GM21447 (cell line): ENCODE results near the gene KCNS3.
"Not testable (repeated sequence)": the region's sequence is repeated elsewhere in the genome, so short reads cannot be mapped to it uniquely, and the experiment has no call there.

ENCODE experiments used
- ATAC-seq: cut with Tn5 transposase; IDR thresholded peaks from one replicate; pipeline ENCODE4 v1.9.1; 2021; ENCODE audit not compliant: unreplicated experiment

The KCNS3 gene

DNA sequence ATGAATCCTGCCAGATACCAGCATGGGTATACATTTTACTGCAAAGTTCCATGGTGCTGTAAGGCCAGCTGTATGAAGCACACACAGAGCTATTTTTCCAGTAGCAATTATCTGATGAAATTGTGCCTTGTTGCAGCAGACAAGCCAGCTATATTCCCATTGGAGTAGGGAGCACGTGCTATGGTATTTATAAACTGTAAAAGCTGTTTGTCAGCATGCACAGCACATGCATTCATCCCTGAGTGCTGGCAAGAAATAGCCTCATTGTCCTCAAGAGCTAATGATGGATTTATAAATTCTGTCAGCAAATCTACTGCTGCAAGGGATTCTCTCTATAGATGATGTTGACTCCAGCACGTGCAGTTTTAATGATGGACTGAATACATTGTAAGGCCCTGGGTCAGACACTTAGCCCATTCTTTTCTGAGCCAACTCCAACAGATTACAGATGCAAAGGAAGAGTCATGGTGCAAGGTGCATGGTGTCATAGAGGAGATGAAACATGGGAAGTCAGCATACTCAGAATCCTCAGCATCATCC lies 61.7 kb downstream of the KCNS3 start:
- ATAC-seq = no peak

DNA sequence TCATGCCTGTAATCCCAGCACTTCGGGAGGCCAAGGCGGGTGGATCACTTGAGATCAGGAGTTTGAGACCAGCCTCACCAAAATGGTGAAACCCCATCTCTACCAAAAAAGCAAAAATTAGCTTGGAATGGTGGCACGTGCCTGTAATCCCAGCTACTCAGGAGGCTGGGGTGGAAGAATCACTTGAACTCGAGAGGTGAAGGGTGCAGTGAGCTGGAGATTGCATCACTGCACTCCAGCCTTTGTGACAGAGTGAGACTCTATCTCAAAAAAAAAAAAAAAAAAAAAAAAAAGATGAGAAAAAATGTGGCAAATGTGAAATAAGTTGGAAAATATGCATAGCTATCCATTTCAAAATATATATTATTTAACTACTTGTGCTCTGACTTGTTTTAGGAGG lies 65.0 kb downstream of the KCNS3 start:
- no peak for ATAC-seq

DNA sequence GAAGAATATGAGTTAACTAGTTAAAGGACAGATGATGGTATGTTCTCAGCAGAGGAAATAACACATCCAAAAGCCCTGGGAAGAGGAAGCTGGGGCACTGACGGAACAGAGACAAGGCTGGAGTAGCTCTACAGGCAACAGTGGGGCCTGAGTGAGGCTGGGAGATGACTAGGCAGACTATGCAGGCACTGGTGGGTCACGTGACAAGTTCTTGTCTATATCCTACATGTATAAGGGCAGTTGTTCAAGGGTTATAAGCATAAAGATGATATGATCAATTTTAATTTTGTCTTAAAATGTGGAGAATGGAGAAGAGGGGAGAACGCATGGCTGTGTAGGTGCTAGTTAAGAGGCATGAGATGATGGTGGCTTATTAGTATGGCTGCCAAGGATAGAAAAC lies 68.6 kb downstream of the KCNS3 start:
- no peak for ATAC-seq

DNA sequence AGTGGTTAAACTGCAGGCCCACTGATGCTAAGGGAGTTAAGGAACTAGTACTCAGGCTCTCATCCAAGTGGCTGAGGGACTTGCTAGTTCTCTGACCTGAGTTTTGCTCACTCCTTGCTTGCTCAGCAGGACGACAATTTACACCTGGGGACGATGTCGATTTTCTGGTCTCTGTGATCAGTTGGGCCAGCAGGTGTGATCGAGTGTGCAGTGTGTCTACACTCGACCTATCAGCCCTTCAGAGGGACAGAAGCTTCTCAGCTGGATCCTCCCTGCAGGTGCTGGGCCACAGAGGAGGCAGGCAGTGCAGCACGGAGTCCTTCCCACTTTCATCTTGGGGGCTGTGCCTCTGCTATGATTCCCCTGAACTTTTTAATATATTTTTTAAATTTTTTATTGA lies 71.5 kb downstream of the KCNS3 start:
- ATAC-seq = no peak

DNA sequence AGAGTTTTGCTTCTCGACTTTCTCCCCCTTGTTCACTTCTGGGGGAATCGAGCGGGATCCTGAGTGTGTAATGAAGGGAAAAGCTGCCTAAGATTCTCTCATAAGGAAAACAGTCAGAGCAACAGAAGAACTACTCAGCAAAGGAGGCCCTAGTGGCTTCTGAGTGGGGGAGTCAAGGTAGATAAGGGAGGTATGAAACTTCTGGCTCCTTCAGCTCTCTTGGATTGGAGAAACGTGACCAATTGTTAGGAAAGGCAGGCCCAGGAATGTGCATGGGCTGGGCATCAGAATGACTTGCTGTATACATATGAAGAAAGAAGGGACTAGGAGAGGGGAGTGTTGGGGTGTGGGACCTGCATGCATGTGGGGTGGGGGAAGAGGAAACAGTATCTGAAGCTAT lies 73.1 kb downstream of the KCNS3 start:
- ATAC-seq = no peak

DNA sequence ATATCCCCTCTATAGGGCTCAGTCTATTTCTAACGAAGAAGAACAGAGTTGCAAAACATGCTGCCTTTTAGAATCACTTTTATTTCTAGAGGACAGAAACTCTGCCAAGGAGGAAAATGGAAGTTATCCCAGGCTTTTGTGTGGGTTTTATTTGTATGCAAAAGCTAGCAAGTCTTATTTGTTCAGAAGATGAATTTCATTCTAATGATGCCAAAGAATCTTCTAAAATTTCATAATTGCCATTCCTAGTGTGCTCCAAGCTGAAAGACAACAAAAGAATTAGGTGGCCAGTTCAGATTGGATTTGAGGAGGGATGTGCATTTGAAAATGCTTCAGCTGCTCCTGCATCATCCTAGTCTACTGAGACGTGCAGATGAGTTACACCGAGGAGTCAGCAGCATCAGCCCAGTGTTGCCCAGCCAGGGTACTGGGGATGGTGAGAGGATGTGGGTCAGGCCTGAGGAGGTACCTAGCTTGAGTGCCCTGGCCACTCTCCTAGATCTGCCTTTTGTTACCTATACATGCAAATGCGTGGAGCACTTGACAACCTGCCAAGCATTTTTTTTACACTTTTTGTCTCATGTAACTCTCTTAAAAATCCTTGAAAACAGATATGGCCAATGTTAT lies 80.1 kb downstream of the KCNS3 start:
- ATAC-seq = no peak

DNA sequence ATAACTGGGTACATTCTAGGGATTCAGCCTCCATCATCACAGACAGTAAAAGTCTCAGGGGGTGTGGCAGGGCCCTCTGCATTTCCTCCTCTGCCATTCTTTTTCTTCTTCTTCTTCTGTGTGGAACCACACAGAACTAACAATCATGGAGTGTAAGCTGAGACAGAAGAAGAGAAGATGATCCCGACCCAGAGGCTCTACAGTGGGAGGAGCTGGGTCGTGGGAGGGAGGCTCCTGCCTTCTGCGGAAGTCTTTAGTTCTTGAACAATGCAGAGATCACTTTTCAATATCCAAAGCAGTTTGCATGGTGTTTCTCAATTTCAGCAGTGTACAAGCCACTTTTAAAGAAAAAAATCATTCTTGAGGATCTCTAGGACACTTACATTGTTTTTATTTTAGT lies 80.9 kb downstream of the KCNS3 start:
- ATAC-seq = no peak

DNA sequence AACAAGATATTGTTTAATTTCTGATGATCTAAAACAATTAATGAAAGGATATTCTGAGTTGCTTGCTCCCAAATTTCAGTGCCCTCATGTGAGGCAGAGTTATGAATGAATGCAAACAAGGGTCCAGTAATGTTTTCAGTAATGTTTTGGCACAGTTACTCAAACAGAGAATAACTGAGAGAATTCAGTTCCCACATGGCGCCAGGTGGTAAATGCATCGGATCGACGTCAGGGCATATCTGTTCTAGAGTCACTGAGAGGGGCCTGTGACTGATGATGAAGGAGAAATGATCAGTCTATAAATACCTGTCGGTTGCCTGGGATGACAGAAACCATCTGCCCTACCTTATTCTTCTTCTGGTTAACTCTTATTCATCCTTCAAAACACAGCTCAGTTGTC lies 81.4 kb downstream of the KCNS3 start:
- no peak for ATAC-seq

DNA sequence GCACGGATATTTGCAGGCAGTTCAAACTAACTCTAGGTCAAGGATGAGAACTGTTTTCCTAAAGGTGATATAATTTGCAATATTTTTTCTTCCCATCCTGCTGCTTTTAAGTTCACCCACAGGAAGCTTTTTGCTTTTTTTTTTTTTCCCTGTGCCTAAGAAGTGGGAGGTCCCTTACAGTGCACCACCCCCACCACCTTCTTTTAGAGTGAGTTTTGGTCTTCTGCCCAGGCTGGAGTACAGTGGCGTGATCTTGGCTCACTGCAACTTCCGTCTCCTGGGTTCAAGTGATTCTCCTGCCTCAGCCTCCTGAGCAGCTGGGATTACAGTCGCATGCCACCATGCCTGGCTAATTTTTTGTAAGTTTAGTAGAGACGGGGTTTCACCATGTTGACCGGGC lies 82.5 kb downstream of the KCNS3 start:
- ATAC-seq = no peak

DNA sequence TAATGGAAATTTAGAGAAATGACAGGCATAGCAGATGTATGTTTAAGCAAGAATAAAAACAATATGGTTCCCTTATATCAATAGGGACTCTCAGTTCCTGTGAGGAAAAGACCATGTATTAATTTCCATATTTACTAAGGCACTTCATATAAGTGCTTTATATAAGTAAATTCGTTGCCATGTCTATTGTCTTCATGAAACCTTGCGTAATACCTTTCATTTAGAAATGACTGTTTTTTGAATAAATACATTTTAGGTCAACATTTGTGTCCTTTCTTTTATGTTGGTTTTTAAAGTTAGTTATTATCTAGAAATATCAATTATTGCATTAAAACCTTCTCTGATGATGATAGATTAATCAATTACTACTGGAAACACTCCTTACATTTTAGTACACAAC lies 83.3 kb downstream of the KCNS3 start:
- ATAC-seq = no peak

DNA sequence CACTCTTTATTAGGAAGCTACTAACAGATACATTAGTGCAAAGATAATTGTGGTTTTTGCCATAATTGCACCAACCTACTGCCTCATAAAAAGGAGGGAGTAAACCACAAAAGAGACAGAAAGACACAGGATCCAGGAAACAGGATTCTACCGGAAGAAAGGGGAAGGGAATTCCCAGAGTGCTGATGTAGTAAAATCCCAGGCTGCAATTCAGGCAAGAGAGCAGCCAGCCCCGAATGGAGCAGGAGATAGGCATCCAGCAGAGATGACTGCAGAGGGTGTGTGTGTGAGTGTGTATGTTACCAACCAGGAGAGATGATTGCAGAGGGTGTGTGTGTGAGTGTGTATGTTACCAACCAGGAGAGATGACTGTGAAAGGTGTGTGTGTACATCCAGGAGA lies 84.4 kb downstream of the KCNS3 start:
- no peak for ATAC-seq

DNA sequence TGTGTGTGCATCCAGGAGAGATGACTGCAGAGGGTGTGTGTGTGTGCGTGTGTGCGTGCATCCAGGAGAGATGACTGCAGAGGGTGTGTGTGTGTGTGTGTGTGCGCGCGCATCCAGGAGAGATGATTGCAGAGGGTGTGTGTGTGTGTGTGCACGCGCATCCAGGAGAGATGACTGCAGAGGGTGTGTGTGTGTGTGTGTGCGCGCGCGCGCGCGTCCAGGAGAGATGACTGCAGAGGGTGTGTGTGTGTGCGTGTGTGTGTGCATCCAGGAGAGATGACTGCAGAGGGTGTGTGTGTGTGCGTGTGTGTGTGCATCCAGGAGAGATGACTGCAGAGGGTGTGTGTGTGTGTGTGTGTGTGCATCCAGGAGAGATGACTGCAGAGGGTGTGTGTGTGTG lies 85.1 kb downstream of the KCNS3 start:
- ATAC-seq = not testable (repeated sequence)

DNA sequence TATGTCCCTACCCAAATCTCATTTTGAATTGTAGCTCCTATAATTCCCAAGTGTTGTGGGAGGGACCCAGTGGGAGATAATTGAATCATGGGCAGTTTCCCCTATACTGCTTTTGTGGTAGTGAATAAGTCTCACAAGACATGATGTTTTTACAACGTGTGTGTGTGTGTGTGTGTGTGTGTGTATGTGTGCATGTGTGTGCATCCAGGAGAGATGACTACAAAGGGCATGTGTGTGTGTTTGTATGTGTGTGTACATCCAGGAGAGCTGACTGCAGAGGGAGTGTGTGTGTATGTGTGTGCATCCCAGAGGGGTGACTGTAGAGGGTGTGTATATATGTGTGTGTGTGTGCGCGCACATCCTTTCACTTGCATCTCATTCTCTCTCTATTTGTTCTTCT lies 86.7 kb downstream of the KCNS3 start:
- ATAC-seq = no peak

DNA sequence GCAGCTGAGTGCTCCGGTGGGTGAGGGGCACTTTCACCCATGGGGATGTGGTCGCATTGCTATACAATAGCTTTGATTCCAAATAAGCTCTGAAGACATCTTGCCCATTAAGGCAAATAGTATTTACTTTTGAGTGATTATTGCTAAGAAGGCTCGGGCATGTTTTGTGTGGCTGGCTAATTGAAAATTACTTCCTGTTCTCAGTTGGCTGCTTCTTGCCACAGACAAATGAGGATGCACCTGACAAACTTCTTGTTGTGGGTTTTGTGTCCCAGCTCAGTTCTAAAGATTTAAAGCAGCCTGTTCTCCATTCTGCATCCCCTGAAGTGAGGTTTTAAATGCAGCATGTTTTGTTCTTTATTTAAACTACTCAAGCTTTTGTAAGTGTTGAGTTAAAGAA lies 88.3 kb downstream of the KCNS3 start:
- ATAC-seq = no peak

DNA sequence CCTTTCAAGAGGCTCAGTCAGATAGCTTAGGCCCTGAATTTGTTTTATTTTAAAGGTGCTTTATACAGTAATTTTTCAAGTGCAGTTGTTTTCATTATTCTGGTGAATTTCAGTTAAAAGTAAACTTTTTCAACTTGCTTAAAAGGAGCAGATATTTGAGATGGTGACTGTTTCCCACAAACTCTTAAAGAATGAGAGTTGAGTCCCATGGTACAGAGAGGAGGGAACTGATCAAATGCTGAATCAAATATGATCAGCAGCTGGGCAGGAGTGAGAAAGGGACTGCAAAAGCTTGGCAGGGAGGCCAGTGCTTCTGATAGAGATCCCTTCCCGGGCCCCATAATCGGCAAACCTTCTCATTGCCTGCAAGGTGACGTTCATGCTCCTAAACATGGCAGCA lies 91.2 kb downstream of the KCNS3 start:
- no peak for ATAC-seq

DNA sequence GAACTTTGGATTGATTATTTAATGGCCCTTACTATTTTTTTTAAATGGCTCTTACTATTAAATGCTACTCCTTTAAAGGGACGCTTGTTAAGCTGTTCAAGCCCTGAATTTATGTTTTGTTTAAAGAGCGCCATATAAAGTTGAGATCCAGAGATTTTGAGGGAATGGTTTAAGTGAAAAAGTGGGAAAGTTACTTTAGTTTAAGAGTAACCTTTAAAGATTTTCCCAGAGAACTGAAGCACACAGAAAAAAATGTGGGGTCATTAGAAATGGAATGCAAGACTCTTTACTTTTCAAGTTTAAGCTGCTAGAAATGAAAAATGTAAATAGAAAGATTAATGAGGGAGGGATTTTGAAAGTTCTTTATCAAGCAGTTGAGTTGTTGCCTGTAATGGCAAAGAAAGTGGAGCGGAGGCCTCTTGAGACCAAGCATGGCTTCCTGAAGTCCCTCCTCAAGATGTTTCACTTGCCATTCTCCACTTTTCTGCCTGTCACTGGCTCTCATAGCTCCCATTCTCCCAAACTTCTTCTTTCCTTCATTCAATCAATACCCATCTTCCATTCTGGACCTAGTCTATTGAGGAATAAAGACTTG lies 93.2 kb downstream of the KCNS3 start:
- ATAC-seq = no peak

DNA sequence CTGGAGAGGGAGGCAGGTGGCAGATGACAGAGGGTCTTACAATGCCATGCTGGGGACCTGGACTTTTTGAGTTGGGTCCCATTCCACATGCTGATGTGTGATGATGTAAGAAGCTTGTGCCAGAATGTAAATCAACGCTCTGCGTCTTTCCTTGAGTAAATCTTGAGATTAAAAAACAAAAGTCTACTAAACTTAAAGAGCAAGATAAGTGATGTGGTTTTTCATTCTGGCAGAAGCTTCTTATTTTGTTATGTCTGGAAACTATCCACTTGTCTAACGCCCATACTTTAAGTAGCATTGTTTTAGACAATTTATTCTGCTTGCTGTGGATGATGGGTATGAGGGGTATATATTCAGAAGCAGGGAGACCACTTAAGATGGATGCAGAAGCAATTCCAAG lies 94.5 kb downstream of the KCNS3 start:
- no peak for ATAC-seq

DNA sequence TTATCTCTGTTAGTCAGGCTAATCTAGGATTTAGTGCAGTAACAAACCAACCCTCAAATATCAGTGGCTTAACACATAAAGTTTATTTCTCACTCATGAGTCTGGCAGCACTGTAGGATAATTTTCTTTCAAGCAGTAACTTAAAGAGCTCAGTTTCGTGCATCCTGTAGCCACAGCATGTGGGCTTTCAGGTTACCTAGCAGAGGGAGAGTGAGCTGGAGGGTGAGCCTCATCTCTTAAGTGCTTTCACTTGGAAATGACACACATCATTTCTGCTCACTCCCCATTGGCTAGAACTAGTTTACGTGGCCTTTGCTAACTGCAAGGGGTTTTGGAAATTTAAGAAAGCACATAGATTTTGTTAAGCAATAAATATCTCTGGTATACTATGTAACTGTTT lies 96.9 kb downstream of the KCNS3 start:
- ATAC-seq = no peak

DNA sequence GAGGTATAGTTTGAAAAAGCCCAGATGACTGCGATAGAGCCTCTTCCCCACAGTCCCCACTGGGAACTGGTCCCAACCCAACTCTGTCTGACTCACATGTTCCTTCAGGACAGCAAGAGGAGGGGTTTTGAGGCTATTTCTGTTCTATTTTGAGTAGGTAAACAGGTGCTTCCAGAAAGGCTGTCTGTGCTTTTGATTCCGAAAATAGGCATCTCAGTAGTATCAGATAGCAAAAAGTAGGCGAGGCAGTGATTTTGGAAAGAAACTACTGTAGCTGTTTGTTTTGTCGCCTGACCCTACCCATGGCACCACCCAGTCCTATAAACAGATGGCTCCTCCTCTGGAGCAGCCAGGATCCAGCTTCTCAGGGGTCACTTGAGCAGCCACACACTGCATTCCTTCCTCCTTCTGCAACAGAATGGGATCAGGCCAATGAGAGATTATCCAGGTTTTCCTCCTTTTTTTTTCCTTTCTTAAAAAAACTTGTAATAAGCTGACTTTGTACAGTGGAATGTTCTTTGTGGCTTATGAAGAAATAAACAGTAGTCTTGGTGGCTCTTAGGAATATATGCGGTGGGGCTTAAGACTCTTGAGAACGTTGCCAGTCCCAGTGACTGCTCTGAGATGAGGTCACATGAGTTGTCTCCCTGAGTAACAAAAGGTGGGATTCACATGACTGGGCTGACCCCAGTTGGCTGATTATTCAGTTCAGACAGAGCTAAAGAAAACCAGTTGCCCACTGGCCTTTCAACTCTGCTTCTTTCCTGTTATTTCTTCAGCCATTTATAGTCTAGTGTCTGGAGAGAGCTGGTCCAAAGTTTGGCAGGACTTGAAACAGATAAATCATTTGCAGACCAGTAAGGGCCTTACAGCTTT lies 98.6 kb downstream of the KCNS3 start:
- no peak for ATAC-seq

DNA sequence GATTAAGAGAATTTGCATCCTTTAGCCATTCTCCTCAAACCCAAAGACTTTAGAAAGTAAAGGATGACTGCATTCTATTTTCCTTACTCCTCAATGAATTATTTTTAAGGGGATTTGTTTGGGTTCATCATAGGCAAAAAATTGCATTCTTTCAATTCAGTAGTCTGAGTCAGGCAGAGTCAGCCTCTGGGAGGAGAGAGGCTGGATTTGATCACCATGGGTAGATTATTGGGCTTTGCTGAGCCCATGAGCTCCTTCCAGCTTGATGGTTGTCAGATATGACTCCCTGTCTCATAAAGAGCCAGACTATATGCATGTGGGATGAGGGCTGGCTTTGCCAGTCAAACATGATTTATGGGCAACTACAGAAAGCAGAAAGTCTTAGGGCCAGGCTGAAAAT lies 101.2 kb downstream of the KCNS3 start:
- no peak for ATAC-seq

DNA sequence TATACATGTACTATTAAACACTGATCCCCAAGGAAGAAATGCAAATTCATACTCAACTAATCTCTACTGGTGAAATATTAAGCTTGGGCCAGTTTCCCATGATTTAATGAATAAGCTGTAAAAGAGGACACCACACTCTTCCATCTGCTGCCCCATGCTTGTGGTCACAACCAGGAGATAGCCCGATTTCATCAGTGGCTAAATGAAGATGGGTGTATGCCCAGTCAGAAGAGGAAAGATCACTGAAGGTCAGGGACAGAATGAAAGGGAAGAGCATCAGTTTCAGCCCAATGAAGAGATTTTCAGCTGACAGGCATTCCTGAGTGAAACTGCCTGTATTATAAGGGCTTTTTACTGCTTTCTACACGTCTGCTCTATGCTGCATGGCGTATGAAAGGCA lies 103.5 kb downstream of the KCNS3 start:
- no peak for ATAC-seq
